RWPE1 (cell line): ENCODE measurements around the gene GSTM3.
"Not testable (repeated sequence)": the region's sequence is repeated elsewhere in the genome, so short reads cannot be mapped to it uniquely, and the experiment has no call there.

Experiments used
- CTCF ChIA-PET: fragments of 350-600 bp; sonication (Branson Sonifier 250); formaldehyde crosslinking; extraction: SDS; loops from one replicate; lab custom pipeline; 2021; lab: Yijun Ruan, JAX
- POLR2A ChIA-PET: fragments of 400-600 bp; formaldehyde crosslinking; extraction: SDS; loops from one replicate; lab custom pipeline; 2020; ENCODE audit warnings: antibody characterized with exemption; ENCODE audit not compliant: low non-redundant PET; lab: Yijun Ruan, JAX
- DNase-seq: peaks from one replicate; pipeline ENCODE4 v3.0.0; 2012; ENCODE audit warnings: low spot score
- H3K27ac ChIP-seq: fragments of 450-650 bp; 2 replicates; pipeline ENCODE4 v1.5.1; 2017
- CTCF ChIP-seq: fragments of 450-650 bp; conservative IDR thresholded peaks from 2 replicates; pipeline ENCODE4 v1.5.1; 2017; ENCODE audit warnings: low read depth, mild to moderate bottlenecking

Gene GSTM3

GRCh38 chr1:109687641-109688499, 53.0 kb downstream of the GSTM3 start, which contains the start of gene GSTM1:
Gene GSTM1 (plus strand): TSS chr1:109687817. CDS start chr1:109687874, 57 bp downstream.
- CTCF ChIA-PET: no interaction called here
- DNase-seq: no peak

GRCh38 chr1:109687109-109687508, 53.7 kb downstream of the GSTM3 start:
- CTCF ChIA-PET, H3K27ac ChIP-seq, DNase-seq, POLR2A ChIA-PET: not testable (repeated sequence)

More at GRCh38 chr1:109687641-109688499, 53.0 kb downstream of the GSTM3 start, which contains the start of gene GSTM1:
- TF ChIP-seq CTCF: no peak
- H3K27ac ChIP-seq: no peak within 1 kb of the TSS
- POLR2A ChIA-PET: no interaction called here

GRCh38 chr1:109685890-109686289, 54.9 kb downstream of the GSTM3 start:
- POLR2A ChIA-PET, CTCF ChIA-PET: not testable (repeated sequence)

GRCh38 chr1:109685399-109685798, 55.4 kb downstream of the GSTM3 start:
- CTCF ChIA-PET, DNase-seq, H3K27ac ChIP-seq: not testable (repeated sequence)
- POLR2A ChIA-PET: interaction anchor here (0.6 kb wide), 1 partner anchor 31 kb away, joined by 6 read pairs; no protein-coding TSS in a partner anchor

More at GRCh38 chr1:109685890-109686289, 54.9 kb downstream of the GSTM3 start:
- DNase-seq, H3K27ac ChIP-seq: not testable (repeated sequence)

- POLR2A ChIA-PET, H3K27ac ChIP-seq, CTCF ChIA-PET, DNase-seq: not testable (repeated sequence)
Measured at GRCh38 chr1:109684777-109685176, 56.1 kb downstream of the GSTM3 start.
